GM21367 (cell line): ENCODE data around the gene OR8G1.
"Not testable (repeated sequence)": the region's sequence is repeated elsewhere in the genome, so short reads cannot be mapped to it uniquely, and the experiment has no call there.

ENCODE experiments used
- ATAC-seq: cut with Tn5 transposase; IDR thresholded peaks from one replicate; pipeline ENCODE4 v1.9.1; 2021; ENCODE audit not compliant: unreplicated experiment

OR8G1 gene

DNA sequence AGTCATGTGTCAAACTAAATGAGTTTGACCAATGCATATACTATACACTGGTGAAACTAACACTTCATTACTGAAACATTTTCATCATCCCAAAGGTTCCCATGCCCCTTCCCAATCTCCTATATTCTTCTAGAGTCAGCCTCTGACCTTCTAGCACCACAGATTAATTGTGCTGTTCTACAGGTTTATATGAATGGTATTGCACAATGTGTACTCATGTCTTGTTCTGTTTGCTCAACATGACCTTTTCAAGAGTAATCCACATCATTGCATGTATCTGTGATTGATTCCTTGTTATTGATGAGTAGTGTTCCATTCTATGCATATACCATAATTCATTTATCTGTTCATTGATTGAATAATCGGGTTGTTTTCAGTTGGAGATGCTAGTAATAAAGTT, 7.5 kb upstream of the OR8G1 start:
- ATAC-seq: no peak

DNA sequence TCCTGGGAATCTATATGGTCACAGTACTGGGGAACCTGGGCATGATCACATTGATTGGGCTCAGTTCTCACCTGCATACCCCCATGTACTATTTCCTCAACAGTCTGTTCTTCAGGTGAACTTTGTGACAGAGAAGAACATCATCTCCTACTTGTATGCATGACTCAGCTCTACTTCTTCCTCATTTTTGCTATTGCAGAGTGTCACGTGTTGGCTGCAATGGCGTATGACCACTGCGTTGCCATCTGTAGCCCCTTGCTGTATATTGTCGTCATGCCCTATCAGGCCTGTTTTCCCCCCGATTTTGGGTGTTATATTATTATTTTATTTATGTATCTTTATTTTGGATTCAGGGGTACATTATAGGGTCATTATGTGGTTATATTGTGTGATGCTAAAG, 2.4 kb upstream of the OR8G1 start:
- ATAC-seq: no peak

DNA sequence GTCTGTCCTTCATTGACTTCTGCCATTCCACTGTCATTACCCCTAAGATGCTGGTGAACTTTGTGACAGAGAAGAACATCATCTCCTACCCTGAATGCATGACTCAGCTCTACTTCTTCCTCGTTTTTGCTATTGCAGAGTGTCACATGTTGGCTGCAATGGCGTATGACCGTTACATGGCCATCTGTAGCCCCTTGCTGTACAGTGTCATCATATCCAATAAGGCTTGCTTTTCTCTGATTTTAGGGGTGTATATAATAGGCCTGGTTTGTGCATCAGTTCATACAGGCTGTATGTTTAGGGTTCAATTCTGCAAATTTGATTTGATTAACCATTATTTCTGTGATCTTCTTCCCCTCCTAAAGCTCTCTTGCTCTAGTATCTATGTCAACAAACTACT, 9.0 kb downstream of the OR8G1 start:
- not testable (repeated sequence) for ATAC-seq

DNA sequence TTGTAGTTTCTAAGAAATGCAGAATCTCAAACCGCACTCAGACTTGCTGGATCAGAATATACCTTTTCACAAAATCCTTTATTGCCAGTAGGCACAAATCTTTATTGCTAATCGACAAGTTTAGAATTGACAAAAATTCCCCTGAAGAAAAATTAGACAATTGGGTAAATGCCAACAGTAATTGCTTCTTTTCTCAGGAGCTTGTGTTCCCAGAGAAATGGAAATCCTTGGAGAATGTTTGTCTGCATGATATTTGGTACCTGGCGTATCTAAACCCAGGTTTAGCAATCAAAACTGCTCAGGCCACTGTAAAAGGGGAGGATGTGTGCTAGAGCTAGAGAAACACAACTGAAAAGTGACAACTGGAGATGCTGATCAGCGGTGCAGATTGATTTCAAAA, 15.2 kb downstream of the OR8G1 start, which contains the start of gene OR8G5:
OR8G5 (plus strand) TSS at position 301 of the 400 bp plus-strand sequence. CDS start 8,556 bp downstream, outside the sequence.
- ATAC-seq: no peak

DNA sequence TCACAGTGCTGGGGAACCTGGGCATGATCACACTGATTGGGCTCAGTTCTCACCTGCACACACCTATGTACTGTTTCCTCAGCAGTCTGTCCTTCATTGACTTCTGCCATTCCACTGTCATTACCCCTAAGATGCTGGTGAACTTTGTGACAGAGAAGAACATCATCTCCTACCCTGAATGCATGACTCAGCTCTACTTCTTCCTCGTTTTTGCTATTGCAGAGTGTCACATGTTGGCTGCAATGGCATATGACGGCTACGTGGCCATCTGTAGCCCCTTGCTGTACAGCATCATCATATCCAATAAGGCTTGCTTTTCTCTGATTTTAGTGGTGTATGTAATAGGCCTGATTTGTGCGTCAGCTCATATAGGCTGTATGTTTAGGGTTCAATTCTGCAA, 24.1 kb downstream of the OR8G1 start:
- not testable (repeated sequence) for ATAC-seq

DNA sequence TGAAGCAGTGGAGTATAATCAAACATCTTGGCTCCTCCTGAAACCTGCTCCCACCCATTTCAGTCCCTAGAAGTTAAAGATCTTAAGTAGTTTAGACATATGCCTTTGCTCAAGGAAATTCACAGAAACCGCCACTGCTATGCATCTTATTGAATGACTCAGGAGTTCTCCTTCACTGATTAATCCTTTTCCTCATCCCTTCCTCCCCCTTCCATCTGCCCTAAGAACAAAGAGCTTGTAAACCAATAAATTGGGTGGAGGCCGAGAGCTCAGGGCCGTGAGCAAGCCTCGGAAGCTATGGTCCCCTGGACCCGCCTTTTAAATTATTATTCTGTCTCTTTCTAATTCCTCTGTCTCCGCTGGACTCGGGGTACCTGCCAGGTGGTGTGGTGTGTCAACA, 30.0 kb downstream of the OR8G1 start:
- not testable (repeated sequence) for ATAC-seq

DNA sequence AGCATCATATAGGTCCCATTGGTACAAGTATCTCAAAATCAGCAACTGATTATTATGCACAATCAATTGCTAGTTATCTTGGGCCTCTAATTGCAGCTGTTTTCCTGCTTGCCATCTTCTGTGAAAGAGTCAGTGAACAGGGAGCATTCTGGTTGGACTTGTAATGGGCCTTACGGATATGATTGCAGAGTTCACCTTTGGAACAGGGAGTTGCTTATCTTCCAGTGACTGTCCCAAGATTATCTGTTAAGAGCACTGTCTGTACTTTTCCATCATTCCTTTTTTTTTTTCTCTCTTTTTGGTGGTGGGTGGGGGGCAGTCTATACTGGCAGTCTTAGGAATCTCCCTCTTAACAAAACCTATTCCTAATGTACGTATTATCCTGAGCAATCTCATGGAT, 33.1 kb downstream of the OR8G1 start:
- no peak for ATAC-seq

DNA sequence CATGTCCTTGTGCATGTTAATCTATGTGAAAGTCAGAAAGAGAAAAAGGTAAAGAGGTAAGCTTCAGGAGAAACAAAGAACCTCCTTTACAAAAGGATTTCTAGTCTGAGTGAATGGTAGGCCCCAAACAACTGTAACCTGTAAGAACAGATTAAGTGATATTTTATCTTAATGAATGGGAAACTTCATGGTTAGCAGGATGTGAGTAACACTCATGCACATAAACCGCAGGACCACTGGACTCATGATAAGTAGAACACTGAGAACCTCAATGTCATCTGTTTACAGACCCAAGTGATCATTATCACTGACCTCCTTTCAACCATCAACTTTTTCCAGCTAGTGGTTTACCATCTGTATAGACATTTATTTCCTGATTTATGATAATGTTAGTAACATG, 35.2 kb downstream of the OR8G1 start:
- ATAC-seq: no peak

DNA sequence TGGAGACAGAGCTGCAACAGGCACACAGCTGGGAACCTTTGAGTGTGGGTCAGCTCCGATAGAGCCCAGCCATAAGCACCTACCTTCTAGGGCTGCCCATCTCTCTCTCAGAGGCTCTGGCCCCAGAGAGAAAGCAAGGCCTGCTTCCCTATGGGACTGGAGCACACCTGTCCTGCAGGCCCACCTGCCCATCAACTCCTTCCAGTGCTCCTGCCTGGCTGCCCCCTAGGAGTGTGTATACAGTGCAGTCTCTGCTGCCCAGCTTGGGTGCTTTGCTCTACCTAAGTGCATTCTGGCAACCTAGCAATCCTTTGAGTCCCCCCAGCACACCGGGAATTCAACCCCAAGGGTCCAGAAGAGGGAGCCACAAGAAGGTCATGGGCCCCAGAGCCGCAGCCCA, 36.3 kb downstream of the OR8G1 start:
- ATAC-seq: no peak

DNA sequence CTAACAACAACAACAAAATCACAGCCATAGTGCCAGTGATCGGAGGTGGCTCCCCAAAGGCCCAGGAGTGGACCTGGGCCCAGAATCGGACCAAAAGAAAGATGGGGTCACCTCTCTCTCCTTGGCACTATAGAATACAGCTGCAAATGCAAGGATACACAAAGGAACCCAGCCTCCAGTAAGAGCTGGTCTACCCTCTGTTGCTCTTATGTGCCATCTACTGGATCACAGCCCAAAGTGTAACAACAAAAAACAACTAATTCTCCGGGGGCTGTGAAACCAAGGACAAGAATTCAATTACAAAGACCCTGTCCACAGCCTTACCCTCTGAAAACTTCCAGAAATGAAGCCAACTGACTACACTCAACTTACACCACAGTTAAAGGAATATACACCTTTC, 36.9 kb downstream of the OR8G1 start:
- ATAC-seq: no peak

DNA sequence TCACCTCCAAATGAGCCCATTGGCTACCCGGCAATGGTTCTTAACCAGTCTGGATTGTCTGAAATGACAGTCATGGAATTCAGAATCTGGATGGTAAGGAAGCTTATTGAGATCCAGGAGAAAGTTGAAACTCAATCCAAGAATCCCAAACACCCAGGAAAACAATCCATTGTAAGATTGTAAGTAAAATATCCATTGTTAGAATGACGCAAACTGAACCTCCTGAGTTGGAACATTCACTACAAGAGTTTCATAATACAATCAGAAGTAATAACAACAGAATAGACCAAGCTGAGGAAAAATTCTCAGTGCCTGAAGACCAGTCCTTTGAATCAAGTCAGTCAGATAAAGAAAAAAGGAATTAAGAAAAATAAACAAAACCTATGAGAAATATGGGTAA, 37.4 kb downstream of the OR8G1 start:
- ATAC-seq: no peak

DNA sequence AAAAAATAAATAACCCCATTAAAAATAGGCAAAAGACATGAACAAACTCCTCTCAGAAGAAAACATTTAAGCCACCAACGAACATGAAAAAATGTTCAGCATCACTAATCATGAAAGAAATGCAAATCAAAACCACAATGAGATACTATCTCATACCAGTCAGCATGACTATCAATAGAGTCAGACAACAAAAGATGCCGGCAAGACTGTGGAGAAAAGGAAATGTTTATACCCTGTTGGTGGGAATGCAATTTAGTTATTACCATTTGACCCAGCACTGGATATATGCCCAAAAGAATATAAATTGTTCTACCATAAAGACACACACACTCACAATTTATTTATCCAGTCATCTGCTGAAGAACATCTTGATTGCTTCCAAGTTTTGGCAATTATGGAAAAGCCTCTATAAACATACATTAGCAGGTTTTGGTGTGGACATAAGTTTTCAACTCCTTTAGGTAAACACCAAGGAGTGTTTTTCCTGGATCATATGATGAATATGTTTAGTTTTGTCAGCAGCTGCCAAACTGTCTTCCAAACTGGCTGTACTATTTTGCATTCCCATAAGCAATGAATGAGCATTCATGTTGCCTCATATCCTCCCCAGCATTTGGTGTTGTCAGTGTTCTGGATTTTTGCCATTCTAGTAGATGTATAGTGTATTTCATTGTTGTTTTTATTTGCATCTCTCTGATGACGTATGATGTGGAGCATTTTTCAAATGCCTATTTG, 44.9 kb downstream of the OR8G1 start:
- no peak for ATAC-seq

DNA sequence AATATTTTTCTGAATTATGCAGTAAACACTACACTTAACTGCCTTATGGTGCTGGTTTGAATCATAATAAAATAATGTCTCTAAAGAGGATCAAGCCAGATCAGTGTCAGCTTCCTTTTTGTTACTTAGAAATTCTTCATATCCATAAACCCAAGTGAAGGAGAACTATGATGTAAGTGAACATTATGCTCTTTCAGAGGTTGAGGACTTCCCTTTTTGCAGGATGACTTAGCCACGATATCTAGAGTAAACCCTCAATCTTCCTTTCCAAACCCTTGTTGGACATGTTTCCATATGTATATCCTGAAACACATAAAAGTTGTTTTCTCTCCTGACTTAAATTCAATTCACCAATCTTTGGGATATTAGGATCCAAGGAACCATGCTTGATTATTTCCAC, 53.8 kb downstream of the OR8G1 start:
- ATAC-seq: no peak

DNA sequence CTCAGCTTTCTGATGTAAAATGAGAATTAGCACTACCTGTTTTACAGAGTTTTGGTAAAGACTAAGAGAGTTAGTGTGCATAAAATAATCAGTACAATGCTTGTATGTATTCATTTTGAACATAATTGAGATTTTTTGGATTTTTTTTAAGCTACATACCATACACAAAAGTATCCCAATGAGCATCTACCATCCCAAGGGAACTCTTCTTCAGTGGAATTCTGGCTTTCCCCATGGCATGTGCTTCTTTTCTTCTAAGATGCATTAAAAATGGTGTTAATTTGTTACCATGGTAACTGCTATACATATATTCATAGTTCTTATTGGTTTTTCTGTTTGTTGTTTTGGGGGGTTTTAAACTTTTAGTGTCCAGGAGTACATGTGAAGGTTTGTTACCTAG, 55.1 kb downstream of the OR8G1 start:
- no peak for ATAC-seq

DNA sequence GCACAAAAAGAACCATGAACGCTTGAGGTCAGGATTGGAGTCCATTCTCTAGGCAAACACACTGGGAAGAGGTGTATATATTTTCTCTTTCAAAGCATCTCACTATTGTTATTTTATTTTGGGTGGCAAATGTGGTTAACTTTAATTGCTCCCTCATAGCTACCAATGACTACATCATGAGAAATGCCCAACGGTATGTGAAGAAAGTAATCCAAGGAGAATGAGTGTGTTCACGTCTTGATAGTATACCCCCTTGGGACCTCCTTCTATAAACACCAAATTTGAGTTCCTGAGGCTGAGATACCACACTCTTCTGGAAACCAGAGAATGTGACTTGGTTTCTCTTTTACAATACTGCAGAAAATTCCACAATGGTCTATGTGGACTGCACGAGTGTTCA, 57.0 kb downstream of the OR8G1 start:
- ATAC-seq: no peak

DNA sequence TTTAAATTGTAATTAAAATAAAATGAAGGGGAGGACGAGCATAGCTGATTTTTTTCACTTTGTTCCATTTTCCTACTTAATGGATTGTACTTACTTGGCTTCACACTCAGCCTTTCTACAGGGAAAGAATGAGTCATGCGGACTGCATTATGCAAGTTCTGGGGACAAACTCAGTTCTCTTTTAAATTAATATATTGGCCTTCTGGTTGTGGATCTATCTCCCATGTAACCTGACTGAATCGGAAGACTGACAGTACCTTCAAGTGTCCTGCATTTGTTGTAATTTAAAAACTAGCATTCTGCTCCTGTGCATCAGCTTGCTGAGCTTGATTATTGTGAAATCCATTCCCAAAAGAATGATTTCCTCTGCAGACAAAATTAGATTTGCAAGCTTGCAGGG, 60.7 kb downstream of the OR8G1 start:
- ATAC-seq: no peak

DNA sequence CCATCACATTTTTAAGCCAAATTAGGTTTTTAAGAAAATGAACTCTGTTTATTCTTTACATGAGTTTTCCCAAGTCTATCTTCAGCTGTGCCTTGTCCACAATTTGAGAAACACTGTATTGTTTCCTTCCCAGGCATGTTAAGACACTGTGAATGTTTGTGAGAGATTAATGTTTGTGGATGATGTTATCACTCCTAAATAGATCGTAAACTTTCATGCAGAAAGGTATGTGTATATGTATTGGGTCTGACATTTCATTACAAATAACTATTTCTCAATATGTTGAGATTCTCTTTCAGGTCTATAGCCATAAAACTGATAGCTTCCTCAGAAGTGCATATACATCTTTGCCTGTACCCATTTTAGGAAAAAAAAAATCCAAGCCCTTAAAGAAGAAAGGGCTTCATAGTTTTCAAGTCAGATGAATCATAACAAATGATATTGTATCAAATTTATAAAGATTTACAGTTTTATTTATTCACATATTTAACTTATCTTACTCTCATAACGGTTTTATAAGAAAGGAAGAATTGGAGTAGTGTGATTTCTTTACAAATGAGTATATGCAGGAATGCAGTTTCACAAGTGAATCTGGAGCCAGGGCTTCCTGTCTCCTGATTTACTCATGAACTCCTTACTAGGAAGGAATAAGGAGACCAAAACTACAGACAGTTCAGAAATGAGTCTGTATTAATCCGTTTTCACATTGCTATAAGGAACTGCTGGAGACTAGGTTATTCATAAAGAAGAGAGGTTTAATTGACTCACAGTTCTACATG, 61.6 kb downstream of the OR8G1 start:
- ATAC-seq: no peak
